K562 (cell line): ENCODE results near the gene CTIF. TPM values are rescaled to one million over a fixed set of nuclear protein-coding genes. Genes with fewer than 3 reads are reported as not detected.

Experiments used
- ATAC-seq: fragments of 200-7000 bp; cut with Tn5 transposase; 3 replicates; pipeline ENCODE4 v1.9.1; 2020; ENCODE audit warnings: moderate library complexity
- BruUV-seq: library from RNA; stranded (reverse); fragments of 400-500 nt; replicated peaks from 2 replicates; lab custom pipeline; 2021; lab: Mats Ljungman, UMichigan
- CTCF ChIA-PET: fragments of 300-600 bp; formaldehyde crosslinking; extraction: SDS; loops from one replicate; lab custom pipeline; 2021; ENCODE audit warnings: low intra/inter-chr PET ratio; lab: Yijun Ruan, JAX
- POLR2A ChIA-PET: fragments of 300-600, 350-650 bp; sonication (Branson Sonifier 250); formaldehyde crosslinking; extraction: SDS; loops from one replicate; lab custom pipeline; 2021; ENCODE audit warnings: antibody characterized with exemption, inconsistent platforms; lab: Yijun Ruan, JAX
- DNase-seq, 4 experiments: peaks; one replicate each; pipeline versions ENCODE4 v3.0.0 to v3.0.0-alpha.2; 2011 to 2018; ENCODE audit warnings: low spot score in 3 of 4, mixed read lengths in 3 of 4; ENCODE audit errors: extremely low read depth in 1 of 4
- FAIRE-seq: peaks from 2 replicates; lab custom pipeline; 2011; peaks lifted over from hg19 to GRCh38; lab: Jason Lieb, UNC
- H2AFZ ChIP-seq: 2 replicates; pipeline ENCODE4 v1.6.0; 2011; ENCODE audit warnings: low read depth, low read length, control low read depth, inconsistent platforms
- H3K27ac ChIP-seq: fragments of 200-600 bp; 3 replicates; pipeline ENCODE4 v1.8.0; 2011; ENCODE audit warnings: low read depth, mild to moderate bottlenecking, control low read depth, inconsistent platforms, low read length, moderate library complexity, mixed read lengths; ENCODE audit errors: extremely low read depth
- H3K27me3 ChIP-seq, 2 experiments: fragments of 300-600 bp in 1 of 2; 2 replicates in 1 of 2; 3 replicates in 1 of 2; pipeline versions ENCODE4 v1.6.0 to v1.8.0; 2011; ENCODE audit warnings: inconsistent platforms in 2 of 2, low read length in 2 of 2, mild to moderate bottlenecking in 1 of 2, mixed read lengths in 1 of 2, moderate library complexity in 1 of 2; ENCODE audit not compliant: control insufficient read depth in 2 of 2, insufficient read depth in 2 of 2
- H3K36me3 ChIP-seq: fragments of 300-600 bp; 3 replicates; pipeline ENCODE4 v1.8.0; 2011; ENCODE audit warnings: mild to moderate bottlenecking, low read length, inconsistent platforms; ENCODE audit not compliant: control insufficient read depth, insufficient read depth
- H3K4me1 ChIP-seq, 2 experiments: fragments of 200-600 bp in 1 of 2; replicated peaks in 1 of 2; 2 replicates in 1 of 2; 3 replicates in 1 of 2; pipeline versions ENCODE4 v1.5.1 to v1.8.0; 2011; ENCODE audit warnings: inconsistent platforms in 2 of 2, low read length in 2 of 2, mild to moderate bottlenecking in 1 of 2, mixed read lengths in 1 of 2, moderate library complexity in 1 of 2; ENCODE audit not compliant: control insufficient read depth in 2 of 2, insufficient read depth in 2 of 2
- H3K4me2 ChIP-seq: 2 replicates; pipeline ENCODE4 v1.6.1; 2011; ENCODE audit warnings: low read length, control low read depth, inconsistent platforms, mixed read lengths; ENCODE audit not compliant: insufficient read depth
- H3K4me3 ChIP-seq: fragments of 200-600 bp; sonication (generic), shearing (Covaris generic); 2 replicates; pipeline ENCODE4 v1.5.1; 2016; ENCODE audit warnings: control low read depth, inconsistent platforms
- H3K79me2 ChIP-seq: fragments of 200-600 bp; 3 replicates; pipeline ENCODE4 v1.8.0; 2011; ENCODE audit warnings: low read length, inconsistent platforms; ENCODE audit not compliant: control insufficient read depth, insufficient read depth
- H3K9ac ChIP-seq, 2 experiments: 2 replicates each; pipeline versions ENCODE4 v1.6.0 to v1.6.1; 2011; ENCODE audit warnings: low read depth in 2 of 2, low read length in 2 of 2, control low read depth in 1 of 2, inconsistent platforms in 1 of 2, mild to moderate bottlenecking in 1 of 2, mixed read lengths in 1 of 2; ENCODE audit not compliant: insufficient read depth in 1 of 2
- H3K9me1 ChIP-seq: one replicate; pipeline ENCODE4 v1.6.0; 2011; ENCODE audit warnings: inconsistent platforms, mild to moderate bottlenecking, low read length, moderate library complexity; ENCODE audit not compliant: control insufficient read depth, insufficient read depth
- H3K9me3 ChIP-seq: replicated peaks from 2 replicates; pipeline ENCODE4 v1.5.1; 2011; ENCODE audit warnings: low read depth, low read length, inconsistent platforms; ENCODE audit not compliant: control insufficient read depth, insufficient read depth
- H4K20me1 ChIP-seq: replicated peaks from 2 replicates; pipeline ENCODE4 v1.6.1; 2011; ENCODE audit warnings: low read length, inconsistent platforms, mixed read lengths; ENCODE audit not compliant: control insufficient read depth, insufficient read depth
- CXXC5 ChIP-seq: fragments of 250-450 bp; sonication (Bioruptor Pico); IDR thresholded peaks from 2 replicates; pipeline ENCODE4 v1.8.0; 2022; ENCODE audit warnings: inconsistent platforms, mild to moderate bottlenecking, moderate library complexity
- DACH1 ChIP-seq: fragments of 450-650 bp; IDR thresholded peaks from 2 replicates; pipeline ENCODE4 v1.6.1; 2018; ENCODE audit not compliant: partially characterized antibody
- ELF2 ChIP-seq: fragments of 250-450 bp; sonication (Bioruptor Pico); IDR thresholded peaks from 2 replicates; pipeline ENCODE4 v1.5.0; 2021; ENCODE audit warnings: mild to moderate bottlenecking
- EP400 ChIP-seq: fragments of 450-650 bp; IDR thresholded peaks from 2 replicates; pipeline ENCODE4 v1.6.1; 2017; ENCODE audit warnings: antibody characterized with exemption, mild to moderate bottlenecking, moderate library complexity
- FOXK1 ChIP-seq: sonication (generic); formaldehyde crosslinking; IDR thresholded peaks from 2 replicates; pipeline ENCODE4 v1.8.0; 2022; ENCODE audit warnings: missing genetic modification reagents, mild to moderate bottlenecking, borderline replicate concordance
- MEF2A ChIP-seq: IDR thresholded peaks from 2 replicates; pipeline ENCODE4 v1.6.1; 2011; ENCODE audit warnings: low read depth, mild to moderate bottlenecking, low read length, moderate library complexity; ENCODE audit not compliant: control insufficient read depth
- MYC ChIP-seq, 2 experiments: fragments of 250-450 bp in 1 of 2; sonication (Bioruptor Pico) in 1 of 2; IDR thresholded peaks; 2 replicates each; pipeline versions ENCODE4 v1.5.1 to v1.6.1; 2012 to 2021; ENCODE audit warnings: low read depth in 2 of 2, borderline replicate concordance in 1 of 2, improper control_type of control experiment in 1 of 2, low read length in 1 of 2, mild to moderate bottlenecking in 1 of 2, moderate library complexity in 1 of 2
- NCOR1 ChIP-seq: fragments of 450-650 bp; IDR thresholded peaks from 2 replicates; pipeline ENCODE4 v1.6.1; 2016; ENCODE audit warnings: mild to moderate bottlenecking, moderate library complexity
- SMARCA4 ChIP-seq: fragments of 450-650 bp; IDR thresholded peaks from 2 replicates; pipeline ENCODE4 v1.6.1; 2016
- SNIP1 ChIP-seq: fragments of 450-650 bp; IDR thresholded peaks from 2 replicates; pipeline ENCODE4 v1.7.1; 2017; ENCODE audit warnings: low read depth, mild to moderate bottlenecking
- ZKSCAN3 ChIP-seq: fragments of 250-450 bp; sonication (Bioruptor Pico); IDR thresholded peaks from 2 replicates; pipeline ENCODE4 v1.4.0; 2020
- ZNF197 ChIP-seq: fragments of 200-800 bp; sonication (Bioruptor generic); IDR thresholded peaks from 2 replicates; pipeline ENCODE4 v1.6.1; 2016; ENCODE audit warnings: low read depth, missing genetic modification characterization, missing compliant biosample characterization
- ZNF699 ChIP-seq: fragments of 250-450 bp; sonication (Bioruptor Pico); IDR thresholded peaks from 2 replicates; pipeline ENCODE4 v1.8.0; 2021; ENCODE audit warnings: mild to moderate bottlenecking, moderate library complexity; ENCODE audit not compliant: insufficient replicate concordance
- WGBS: fragments of 100-300 bp; shearing (Covaris generic); methylation state at CpG from one replicate; pipeline ENCODE4 v1.1.6; 2016; ENCODE audit warnings: low coverage, mixed read lengths; ENCODE audit not compliant: insufficient coverage; ENCODE audit errors: missing lambda C conversion rate; 5-methylcytosine and 5-hydroxymethylcytosine counted together
- in situ Hi-C: fragments of 300-500 bp; cut with MboI; formaldehyde crosslinking; loops from 4 replicates; pipeline ENCODE4 v1.15.0; 2018; ENCODE audit warnings: inconsistent platforms, mixed read lengths
- intact Hi-C: fragments of 100-400 bp; cut with micrococcal nuclease; formaldehyde crosslinking; loops from 2 replicates; pipeline ENCODE4 v1.14.2; 2022
- polyA plus RNA-seq, 8 experiments: library from polyadenylated mRNA; depleted of rRNA in 4 of 8; stranded (reverse) in 5 of 8; unstranded in 3 of 8; fragments of >200 nt; fragmentation: Nextera tagmentation in 2 of 8; fragmentation: Illumina TruSeq in 1 of 8; extraction: Ambion mirVana in 2 of 8; extraction: Trizol in 1 of 8; gene quantifications; 2 replicates each; pipeline versions ENCODE4 v1.2.1 to v1.2.3, GENCODE V29; 2011 to 2014; ENCODE audit warnings: inconsistent platforms in 1 of 8, missing spikeins in 1 of 8
- total RNA-seq, 7 experiments: library from RNA; depleted of rRNA in 6 of 7; stranded (reverse); fragments of >200 nt in 6 of 7; fragmentation: Illumina TruSeq in 2 of 7; extraction: Trizol in 2 of 7; gene quantifications; 2 replicates each; pipeline versions ENCODE4 v1.2.1 to v1.2.3, GENCODE V29; 2011 to 2021; ENCODE audit warnings: low replicate concordance in 1 of 7

The CTIF gene
- total and polyA plus RNA-seq, 9 of the 15 experiments (the other 6 are each of a cell fraction or from before 2014, with no cell fraction given), result 0.17 to 11.5 (median 2.2) TPM

- FAIRE-seq (no peak), ATAC-seq (no peak), DNase-seq (no peak)
- BruUV-seq, result no TSS peak
- no peaks in the 10 kb centered on the region for H3K9me1 ChIP-seq
- H3K79me2 ChIP-seq, result no peaks in the 10 kb centered on the region
- H3K4me1 ChIP-seq, result peaks cover 4 to 7% of the 10 kb centered on the region in 2 experiments; a peak in 4 of 5 replicates
- TF ChIP-seq SMARCA4, result no peak
- no peak for TF ChIP-seq EP400
- no peak for TF ChIP-seq FOXK1 (CRISPR knock-in tag)
- TF ChIP-seq ZNF699, result no peak
- TF ChIP-seq SNIP1, result no peak
- no peak for TF ChIP-seq ELF2 (CRISPR knock-in tag)
- TF ChIP-seq MEF2A, result no peak
- TF ChIP-seq NCOR1, result no peak
- TF ChIP-seq ZKSCAN3, result no peak
- TF ChIP-seq ZNF197 (CRISPR knock-in tag), result no peak
- TF ChIP-seq DACH1, result no peak
- TF ChIP-seq MYC (IDR thresholded peaks at IDR 0.05; ENCODE audit: low read depth, low read length), result no peak
- no peak for TF ChIP-seq MYC (CRISPR knock-in tag; IDR thresholded peaks at IDR 0.05; ENCODE audit: borderline replicate concordance, low read depth)
- no peak for TF ChIP-seq CXXC5 (CRISPR knock-in tag)
- no peaks in the 10 kb centered on the region for H3K9me3 ChIP-seq
- H3K4me3 ChIP-seq, result no peak overlapping the region
- H3K27me3 ChIP-seq, result no peaks in the 10 kb centered on the region
- WGBS, result 80% methylated on average over 6 of the region's 14 CpGs
- H3K4me2 ChIP-seq, result no peak overlapping the region
- 0 out of 2 replicates have a peak, but pooled peaks cover 4% of the 10 kb centered on the region for H4K20me1 ChIP-seq
- ChIA-PET POLR2A (no interaction called here), CTCF (interaction anchor here (1.2 kb wide), 1 partner anchor 525 kb away, joined by 3 read pairs; no protein-coding TSS in a partner anchor)
- intact Hi-C loops (no loop called here), in situ Hi-C loops (no loop called here)
- H3K36me3 ChIP-seq, result no peaks in the 10 kb centered on the region
- no peak overlapping the region for H3K27ac ChIP-seq
- H3K9ac ChIP-seq, result no peak overlapping the region
- no peak overlapping the region for H2AFZ ChIP-seq
Measured at GRCh38 chr18:48713309-48713708, 174.5 kb downstream of the CTIF start.
